Spleen (tissue), 7 donors: Measurements from ENCODE around the gene APOA4.

Source experiments
- POLR2AphosphoS5 ChIP-seq, 3 donors: sonication (generic); formaldehyde crosslinking; IDR thresholded peaks; one replicate each; pipeline ENCODE4 v1.5.1; 2017; ENCODE audit warnings: antibody characterized with exemption in 3 of 3
- TF ChIP-seq, protein P1 (sequence below), 11 experiments: fragments of 200-600 bp in 7 of 11; fragments of 450-650 bp in 4 of 11; sonication (generic) in 4 of 11; IDR thresholded peaks in 8 of 11; conservative IDR thresholded peaks in 3 of 11; 1 replicate in 7 of 11; 2 replicates in 4 of 11; pipeline versions ENCODE4 v1.4.0 to v1.8.0; 2016 to 2021; ENCODE audit warnings: antibody characterized with exemption in 11 of 11, inconsistent platforms in 4 of 11, mild to moderate bottlenecking in 1 of 11
- donor health status: DM: no; HTN: no; CAD: no; lungs with moderate emphysema.
- donor health status: DM: no; HTN: no; CAD: no.
- donor health status: DM: no; HTN: no; CAD: no.

DNA sequence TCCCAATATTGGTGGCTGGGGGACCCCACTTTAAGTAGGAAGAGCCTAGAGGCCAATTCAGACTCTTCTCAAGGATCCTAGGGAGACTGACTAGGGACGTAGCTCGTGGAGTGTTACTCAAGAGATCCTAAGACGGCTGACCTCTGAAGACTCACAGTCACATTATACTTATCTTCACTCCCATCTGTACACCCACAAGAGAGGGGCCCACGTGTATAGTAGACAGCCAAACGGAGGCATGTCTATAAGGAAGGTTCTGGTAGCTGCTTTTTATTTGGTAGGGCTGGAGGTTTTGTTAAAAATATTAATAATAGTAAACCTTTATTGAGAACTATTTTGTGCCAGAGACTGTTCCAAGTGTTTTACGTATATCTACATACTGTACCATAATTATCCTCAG, 37.2 kb upstream of the APOA4 start:
- TF ChIP-seq, protein P1, sequence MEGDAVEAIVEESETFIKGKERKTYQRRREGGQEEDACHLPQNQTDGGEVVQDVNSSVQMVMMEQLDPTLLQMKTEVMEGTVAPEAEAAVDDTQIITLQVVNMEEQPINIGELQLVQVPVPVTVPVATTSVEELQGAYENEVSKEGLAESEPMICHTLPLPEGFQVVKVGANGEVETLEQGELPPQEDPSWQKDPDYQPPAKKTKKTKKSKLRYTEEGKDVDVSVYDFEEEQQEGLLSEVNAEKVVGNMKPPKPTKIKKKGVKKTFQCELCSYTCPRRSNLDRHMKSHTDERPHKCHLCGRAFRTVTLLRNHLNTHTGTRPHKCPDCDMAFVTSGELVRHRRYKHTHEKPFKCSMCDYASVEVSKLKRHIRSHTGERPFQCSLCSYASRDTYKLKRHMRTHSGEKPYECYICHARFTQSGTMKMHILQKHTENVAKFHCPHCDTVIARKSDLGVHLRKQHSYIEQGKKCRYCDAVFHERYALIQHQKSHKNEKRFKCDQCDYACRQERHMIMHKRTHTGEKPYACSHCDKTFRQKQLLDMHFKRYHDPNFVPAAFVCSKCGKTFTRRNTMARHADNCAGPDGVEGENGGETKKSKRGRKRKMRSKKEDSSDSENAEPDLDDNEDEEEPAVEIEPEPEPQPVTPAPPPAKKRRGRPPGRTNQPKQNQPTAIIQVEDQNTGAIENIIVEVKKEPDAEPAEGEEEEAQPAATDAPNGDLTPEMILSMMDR (IDR thresholded peaks at IDR 0.05 in 8 of 11, conservative IDR thresholded peaks at IDR 0.05 in 3 of 11): no peak
- TF ChIP-seq POLR2AphosphoS5 (IDR thresholded peaks at IDR 0.05): no peak
